GM19324 (cell line): ENCODE data around the gene FGFR3.

ENCODE experiments used
- ATAC-seq: cut with Tn5 transposase; IDR thresholded peaks from one replicate; pipeline ENCODE4 v1.9.1; 2021; ENCODE audit warnings: mild to moderate bottlenecking, moderate library complexity; ENCODE audit not compliant: unreplicated experiment, low FRiP score

FGFR3 gene

DNA sequence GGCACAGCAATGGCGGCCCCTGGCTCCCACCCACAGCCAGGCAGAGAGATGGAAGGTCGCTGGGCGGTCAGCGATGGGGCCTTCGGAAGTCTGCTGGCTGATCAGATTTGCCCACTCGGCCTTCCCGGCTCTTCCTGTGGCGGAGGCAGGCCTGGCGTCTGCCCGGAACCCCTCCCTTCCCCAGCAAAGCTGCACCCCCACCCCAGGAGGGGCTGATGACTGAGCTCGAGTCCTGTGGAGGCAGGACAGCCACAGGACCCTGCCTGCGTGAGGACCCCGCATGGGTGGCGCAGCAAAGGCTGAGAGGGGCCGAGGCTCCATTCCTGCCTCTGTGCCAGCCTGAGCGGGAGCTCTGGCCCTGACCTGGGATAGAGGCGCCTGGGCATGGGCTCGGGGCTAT, 37.0 kb upstream of the FGFR3 start:
- no peak for ATAC-seq

DNA sequence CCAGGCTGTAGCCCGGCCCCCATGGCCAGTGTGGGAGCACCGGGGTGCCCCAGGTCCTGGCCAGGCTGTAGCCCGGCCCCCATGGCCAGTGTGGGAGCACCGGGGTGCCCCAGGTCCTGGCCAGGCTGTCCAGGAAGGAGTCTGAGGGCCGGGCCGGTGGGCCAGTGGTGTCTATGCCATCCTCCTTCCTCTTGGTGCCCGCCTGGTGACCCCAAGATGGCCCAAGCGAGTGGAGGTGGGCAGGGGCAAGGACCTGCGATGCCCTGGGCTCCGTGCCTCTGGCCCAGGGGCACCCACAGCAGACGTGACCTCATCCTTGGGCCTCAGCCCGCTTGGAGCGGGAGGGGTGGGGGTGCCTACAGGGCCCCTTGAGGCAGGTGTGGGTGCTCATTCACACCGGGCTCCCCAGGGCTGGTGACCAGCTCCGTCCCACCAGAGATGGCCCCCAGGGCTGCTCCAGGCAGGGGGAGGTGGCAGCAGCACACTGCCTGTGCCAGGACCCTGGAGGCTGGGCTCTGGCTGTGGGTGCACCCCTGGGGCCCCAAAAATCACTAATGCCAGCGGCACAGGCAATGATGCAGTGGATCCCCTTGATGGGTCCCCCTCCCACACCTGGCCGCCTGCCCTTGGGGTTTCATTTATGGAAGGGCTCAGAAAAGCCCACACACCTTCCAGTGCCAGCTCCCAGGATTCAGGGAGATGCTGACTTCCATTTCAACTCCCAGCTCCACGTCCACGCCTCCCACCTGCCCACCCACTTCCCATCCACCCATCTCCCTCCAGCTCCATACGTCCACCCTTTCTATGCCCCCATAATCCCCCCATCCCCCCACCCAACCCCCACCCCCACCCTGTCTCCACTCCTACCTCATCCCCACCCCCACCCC, 36.0 kb upstream of the FGFR3 start:
- no peak for ATAC-seq

DNA sequence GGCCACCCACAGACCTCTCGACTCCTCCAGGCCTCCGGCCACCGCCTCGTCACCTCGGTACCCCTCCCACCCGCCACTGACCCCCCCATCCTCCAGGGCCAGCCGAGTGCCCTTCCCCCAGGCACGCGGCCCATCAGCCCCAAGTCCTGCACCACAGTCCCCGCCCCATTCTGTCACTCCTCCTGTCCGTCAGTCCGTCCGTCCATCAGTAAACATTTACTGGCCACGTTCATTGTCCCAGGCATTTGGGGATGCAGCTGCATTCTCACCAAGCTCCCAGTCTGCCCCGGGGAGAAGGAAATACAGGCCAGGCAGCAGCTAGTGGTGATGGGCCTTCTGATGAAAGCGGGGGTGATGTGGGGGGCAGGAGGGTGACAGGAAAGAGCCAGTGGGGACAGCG, 35.3 kb upstream of the FGFR3 start:
- ATAC-seq, result no peak

DNA sequence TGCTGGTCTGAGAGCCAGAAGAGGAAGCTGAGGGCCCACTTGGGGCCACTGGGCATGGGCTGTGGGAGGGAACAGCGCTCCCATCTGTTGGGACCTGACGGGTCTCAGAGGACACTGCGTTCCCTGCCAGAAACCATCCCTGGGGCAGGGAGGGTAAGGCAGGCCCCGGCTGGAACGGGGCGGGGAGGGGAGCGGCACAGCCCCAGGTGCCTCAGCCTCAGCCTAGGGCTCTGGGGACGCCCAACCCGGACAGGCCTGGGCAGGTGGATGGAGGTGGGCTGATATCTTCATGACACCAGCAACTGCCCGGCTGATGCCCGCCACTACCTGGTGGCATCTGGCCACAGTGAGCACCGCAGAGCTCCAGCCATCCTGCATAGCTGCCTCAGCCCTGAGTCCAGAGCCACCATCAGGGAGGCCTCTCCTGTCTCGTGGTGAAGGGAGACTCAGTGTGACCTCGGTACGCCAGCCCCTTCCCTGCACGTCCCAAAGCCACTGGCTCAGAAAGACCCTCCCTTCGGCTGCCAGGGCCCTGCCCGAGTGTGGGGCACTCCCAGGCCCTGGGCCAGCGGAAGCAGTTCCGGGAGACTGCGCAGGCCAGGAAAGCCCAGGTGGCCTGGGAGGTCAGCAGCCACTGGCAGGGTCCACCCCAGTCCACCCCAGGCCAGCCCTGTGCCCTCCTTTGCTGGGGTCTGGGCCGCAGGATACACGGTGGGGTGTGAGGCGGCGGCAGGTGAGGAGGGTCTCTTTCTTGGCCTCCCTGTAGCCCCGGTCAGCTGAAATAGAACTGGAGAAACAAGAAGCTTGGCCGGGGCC, 34.6 kb upstream of the FGFR3 start:
- no peak for ATAC-seq

DNA sequence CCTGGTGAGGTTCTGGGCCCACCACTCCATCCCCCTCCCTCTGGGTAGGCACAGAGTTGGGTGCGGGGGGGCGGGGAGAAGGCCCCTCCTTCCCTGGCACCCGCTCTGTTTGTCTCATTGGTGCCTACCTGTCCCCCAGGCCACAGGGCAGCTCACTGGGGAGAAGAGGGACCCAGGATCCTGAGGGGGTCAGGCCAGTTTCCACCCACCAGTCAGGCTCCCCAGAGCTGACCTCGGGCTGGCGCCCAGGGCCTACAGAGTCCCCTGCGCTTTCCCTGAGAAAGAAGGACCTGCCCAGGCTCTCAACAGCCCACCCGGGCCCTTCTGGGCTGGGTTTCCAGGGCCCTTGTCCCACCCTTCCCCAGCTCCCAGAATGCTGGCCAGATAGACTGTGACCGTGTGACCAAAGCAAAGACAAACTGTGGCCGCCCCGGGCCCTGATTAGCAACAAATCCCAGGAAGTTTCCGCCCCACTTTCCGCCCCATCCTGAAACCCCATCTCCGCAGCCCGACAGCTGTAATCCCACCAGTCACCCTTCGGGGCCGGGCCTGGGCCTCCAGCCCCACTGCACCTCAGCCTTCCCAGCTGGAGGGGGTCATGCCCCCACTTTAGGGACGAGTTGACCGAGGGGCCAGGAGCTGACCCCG, 33.8 kb upstream of the FGFR3 start:
- no peak for ATAC-seq

DNA sequence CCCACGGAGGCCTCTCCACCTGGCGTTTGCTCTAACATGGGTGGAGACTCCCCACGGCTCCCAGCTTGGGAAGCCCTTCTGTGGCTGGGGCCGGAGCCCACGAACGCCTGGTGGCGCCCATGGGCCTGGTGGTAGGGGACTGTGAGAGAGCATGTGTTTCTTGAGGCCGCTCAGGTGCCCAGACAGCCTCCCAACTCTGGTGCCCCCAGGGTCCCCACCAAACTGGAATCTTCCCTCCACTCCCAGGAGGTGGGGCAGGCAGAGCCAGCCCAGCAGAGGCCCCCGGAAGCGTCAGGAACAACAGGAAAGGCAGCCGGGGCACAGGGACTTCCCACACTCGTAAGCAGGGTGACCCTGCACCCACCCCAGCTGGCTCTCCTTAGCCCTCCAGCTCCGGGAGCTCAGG, 33.3 kb upstream of the FGFR3 start:
- no peak for ATAC-seq

DNA sequence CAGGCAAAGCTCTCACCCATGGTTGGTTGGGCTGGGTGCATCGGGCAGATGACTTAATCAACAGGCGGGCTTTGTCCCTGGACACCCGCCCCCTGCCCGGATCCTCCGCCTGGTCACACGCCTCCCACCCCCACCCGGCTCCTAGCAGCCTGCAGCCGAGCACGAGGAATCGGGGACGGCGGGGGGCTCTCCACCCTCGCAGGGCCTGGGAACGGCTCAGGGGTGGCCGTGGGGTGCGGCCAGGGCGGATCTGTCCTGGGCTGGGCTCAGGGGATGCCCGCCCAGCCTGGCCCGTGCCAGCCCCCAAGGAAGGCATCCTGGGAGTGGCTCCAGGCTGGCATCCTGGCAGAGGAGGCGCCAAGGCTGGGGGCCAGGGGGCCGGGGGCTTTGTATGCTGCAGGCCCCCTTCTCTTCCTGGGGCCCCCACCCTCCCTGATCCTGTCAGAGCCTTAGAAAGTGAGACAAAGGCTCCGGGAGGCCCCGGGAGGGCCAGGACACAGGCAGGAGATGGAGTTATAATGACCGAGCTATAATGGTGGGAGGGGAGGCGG, 32.5 kb upstream of the FGFR3 start:
- no peak for ATAC-seq

DNA sequence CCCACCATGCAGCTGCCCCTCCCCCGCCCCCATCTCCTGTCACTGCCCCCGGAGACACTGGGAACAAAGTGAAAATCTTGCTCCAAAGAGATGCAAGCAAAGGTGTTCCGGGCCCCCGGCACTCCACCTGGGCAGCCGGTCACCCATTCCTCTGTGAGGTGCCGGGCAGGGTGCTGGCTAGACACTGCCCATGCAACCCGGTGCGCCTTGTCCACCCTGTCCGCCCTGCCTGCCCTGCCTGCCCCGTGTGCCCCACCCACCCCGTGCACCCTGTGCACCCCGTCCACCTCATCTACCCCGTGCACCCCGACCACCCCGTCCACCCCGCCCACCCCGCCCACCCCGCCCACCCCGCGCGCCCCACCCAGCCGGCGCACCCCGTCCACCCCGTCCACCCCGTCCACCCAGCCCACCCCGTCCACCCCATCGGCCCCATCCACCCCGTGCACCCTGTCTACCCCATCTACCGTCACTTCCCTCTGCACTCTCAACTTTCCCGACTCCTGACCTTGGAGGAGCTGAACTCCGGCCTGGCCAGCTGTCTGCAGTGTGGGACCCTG, 31.9 kb upstream of the FGFR3 start:
- ATAC-seq, result no peak

DNA sequence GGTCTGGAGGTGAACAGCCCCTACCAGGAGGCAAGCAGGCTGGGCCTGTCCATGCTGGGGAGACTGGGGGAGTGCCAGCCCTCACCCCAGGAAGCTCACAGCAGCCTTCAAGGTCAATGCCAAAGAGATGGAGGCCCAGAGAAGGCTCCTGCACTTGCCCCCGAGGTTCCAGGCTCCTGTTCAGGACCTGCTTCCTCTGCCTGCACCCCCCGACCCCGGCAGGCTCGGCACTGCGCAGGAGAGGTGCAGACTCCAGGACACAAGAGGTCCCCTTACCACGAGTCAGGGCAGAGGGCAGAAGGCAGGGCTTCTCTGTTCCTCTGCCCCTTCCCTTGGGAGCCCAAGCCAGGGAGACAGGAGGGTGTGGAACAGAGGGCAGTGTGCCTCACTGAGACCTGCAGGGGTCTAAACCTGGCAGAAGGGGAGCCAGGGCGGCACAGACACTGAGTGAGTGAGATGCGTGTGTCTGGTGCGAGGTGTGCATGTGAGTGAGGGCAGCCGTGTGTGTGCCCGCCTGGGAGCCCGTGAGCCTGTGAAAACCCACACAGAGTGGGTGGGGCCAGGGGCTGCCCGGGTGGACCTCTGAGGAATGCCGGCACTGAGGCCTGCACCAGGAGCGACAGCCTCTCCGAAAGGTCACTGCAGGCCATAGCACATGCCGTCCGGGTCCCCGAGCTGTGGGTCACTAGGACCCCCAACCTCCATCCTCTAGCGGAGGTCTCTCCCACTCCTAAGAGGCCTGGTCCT, 30.7 kb upstream of the FGFR3 start:
- no peak for ATAC-seq

DNA sequence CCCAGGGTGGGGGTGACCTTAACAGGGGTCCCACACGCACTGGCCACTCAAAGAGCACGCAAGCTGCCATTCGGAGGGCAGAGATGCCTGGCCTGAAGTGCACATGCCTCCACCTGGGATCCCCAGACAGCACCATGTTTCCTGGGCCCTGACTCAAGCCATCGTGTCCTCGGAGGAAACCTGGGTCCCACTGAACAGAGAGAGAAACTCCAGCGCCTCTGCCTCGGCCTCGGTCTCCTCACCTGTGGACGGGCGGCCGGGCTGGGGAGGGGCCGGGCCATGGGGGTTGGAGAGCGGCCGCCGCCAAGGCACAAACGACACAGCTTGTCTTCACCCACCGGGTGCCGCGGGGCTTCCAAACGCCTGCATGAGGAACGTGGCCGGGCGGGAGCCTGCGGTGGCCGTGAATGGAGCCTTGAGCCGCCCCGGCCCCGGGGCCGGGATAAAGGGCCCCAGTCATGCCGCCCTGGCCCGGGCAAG, 30.0 kb upstream of the FGFR3 start:
- no peak for ATAC-seq

DNA sequence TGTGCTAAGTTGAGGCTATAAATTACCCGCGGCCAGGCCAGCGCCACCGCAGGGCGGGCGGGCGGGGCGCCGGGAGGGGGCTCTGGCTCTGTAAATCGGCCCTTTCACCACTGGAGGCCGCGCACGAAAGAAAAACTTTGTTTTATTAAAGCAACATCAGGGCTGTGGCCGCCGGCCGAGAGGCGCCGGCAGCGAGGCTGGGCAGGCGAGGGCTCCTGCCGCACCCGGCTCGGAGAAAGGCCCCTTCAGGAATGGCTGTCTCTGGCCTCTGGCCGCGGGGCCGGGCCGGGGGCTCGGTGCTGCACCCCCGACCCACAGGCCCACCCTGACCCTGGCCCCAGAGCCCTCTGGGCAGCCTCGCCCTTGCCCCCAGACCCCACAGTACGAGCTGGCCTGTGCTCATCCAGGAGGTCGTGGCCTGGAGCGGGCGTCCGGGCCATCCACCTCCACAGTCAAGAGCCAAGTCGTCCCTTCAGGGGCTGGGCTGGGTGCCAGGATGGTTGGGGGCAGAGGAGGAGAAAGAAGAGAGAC, 29.5 kb upstream of the FGFR3 start:
- no peak for ATAC-seq

DNA sequence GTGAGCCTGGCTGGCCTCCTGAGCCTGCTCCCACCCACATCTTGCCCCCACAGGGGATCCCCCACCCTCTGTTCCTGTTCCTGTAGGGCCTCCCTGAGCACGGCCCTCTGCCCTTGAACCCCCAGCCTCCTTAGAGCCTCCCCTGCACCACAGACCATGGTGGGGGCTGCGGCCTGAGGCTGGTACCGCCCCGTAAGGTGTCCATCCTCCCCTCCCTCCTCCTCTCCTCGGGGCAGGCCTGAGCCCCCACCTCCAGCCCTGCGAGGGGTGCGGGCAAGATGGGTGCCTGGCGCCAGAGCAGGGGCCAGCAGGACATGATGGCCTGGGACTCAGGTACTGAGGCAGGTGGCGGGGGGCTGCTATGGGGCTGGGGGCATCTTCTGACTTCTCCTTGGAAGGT, 28.4 kb upstream of the FGFR3 start:
- no peak for ATAC-seq

DNA sequence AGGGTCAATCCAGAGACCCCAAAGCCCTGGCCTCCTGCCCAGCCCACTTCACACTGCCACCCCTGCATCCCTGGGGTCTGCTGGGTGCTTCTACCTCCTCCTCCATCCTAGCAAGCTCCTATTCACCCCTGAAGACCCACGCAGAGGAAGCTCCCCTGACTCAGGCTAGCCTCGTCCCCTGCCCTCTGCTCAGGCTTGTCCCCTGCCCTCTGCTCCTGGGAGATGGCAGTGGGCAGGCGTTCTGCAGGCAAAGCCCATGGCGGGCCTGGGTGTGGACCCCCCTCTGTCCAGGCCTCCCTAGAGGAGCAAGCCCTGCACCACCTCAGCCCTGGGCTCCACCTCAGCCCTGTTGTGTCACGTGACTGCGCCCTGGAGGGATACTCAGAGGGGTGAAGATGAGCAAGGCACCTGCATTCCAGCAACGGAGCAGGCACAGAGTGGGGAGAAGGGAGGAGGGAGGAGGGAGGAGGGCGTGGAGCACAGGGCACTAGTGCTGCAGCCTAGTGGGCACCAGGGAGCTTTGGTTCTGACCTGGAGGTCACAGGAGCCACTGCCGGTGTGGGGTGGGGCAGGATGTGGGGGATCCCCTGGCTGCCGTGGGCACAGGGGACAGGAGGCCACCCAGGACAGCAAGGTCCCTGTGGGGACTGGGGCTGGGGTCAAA, 27.6 kb upstream of the FGFR3 start:
- ATAC-seq, result no peak

DNA sequence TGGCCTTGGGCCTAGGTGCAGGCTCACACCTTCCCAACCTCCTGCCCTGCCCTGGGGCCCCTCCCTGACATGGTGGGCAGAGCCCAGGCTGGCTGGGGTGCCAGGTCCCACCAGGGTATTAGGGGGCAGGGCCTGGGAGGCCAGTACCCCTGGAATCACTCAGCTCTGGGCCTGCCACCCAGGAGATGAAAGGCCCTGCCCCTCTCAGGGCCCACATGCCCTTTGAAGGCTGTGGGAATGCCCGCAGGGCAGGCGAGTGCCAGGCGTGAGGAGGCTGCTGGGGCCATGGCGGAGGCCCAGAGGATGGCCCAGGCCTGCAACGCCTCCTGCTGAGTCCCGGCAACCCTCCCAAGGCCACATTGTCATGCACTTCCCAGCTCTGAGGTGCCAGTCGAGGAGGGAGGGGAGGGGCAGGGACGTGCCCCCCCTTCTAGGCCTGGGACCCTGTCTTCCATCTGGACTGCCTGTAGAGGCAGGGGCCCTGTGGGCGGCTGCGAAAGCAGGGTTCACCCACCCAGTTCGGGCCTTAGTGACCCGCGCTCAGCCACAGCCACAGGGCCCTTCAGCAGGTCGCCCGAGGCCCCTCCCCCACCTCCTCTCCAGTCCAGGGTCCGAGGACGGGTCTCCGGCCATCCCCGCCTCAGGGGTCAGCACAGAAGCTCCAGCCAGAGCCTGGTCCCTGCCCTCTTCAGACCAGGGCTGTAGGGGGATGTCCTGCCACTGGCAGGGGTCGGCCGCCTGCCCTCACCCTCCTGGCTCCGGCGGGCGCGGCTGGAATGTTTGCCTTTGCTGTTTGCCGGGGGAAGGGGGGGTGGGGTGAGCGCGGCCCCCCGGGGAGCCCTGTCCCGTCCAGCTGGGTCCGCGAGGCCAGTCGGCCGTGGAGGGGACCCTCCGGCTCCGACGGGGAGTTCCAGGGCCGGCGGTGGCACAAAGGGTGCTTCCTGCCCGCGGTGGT, 26.7 kb upstream of the FGFR3 start:
- no peak for ATAC-seq

DNA sequence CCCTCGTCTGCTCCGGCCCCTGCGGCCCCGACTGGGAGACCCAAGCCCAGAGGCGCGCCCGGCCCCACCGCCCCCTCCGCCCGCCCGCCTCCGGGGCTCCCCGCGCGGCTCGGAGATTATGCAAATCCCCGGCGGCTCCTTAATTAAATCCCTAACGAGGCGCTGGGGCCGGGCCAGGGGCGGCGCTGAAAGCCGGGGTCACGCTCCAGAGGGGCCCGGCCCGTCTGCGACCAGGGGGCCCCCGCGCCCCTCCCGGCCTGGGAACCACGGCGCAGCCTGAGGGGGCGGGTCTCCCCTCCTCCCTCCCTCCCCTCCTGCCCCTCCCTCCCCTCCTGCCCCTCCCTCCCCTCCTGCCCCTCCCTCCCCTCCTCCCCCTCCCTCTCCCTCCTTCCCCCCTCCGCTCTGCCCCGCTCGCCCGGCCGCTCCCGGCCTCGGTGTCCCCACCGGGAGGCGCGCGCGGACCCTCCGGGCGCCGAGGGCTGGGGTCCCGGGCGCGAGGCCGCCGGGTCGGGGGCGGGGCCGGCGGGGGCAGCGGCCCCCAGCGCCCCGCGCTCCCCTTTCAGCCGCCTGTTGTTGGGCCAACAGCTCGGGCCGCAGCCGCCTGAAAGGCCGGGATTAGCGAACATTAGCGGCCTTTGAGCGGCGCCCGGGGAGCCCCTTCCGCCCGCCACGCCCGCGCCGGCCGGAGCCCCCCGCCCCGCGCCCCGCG, 25.9 kb upstream of the FGFR3 start:
- ATAC-seq, result no peak

DNA sequence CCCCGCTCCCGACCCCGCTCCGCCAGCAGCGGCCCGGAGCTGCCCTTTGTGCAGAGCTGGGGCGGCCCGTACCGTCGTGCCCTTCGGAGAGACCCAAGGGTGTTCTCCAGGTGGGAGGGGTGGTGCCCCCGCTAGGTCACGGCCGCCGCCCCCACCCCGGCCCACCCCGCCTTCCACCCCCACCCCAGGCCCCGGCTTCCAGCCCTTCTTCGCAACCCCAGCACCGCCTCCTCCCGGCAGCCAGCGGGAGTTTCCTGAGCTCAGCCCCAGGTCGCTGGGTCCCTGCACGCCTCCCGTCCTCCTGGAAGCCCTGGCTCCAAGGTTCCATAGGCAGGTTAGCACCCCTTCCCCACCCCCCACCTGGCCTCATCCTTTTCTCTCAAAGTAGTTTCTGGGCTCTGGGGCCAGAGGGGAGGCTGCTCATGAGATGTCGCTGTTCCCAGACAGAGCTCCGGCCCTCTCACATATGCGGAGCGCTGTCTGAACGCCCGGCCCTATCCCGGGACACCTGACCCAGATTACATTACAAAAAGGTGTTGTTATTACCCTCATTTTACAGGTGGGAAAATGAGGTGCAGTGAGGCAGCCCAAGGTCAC, 25.2 kb upstream of the FGFR3 start:
- no peak for ATAC-seq
